ENCODE measurements around the gene EYS.

DNA sequence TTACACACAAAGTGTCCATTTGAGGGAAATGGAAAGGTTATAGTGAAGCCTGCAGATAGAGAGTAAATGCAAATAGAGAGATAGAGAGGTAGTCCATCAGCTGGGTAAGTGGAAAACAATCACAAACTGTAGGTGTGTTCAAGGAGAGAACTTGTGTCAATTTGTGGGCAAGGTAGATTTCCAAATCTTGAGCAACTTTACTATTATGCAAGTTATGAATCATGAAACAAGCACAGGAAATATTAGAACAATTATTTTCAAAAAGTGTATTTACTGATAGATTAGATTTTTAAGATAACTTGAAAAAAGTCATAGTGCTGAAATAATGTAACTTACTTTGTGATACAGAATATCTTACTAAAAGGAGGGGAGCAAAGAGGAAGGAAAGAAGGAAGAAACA lies 792.9 kb downstream of the EYS start:
- TF ChIP-seq POLR2AphosphoS5 (IDR thresholded peaks at IDR 0.05; ENCODE audit: borderline replicate concordance, low read depth, low read length) (no peak), EZH2 (IDR thresholded peaks at IDR 0.05) (no peak), FOXP2 (optimal IDR thresholded peaks at IDR 0.05; ENCODE audit: control extremely low read depth, extremely low read length, insufficient read depth) (no peak)

All from SK-N-MC (cell line).